Uterus (tissue), 4 donors: ENCODE data around the gene CD72. TPM values are rescaled to one million over a fixed set of nuclear protein-coding genes. Genes with fewer than 3 reads are reported as not detected.

Source experiments
- DNase-seq, 2 donors: peaks; one replicate each; pipeline ENCODE4 v3.0.0-alpha.2; 2019 to 2020
- H3K27ac ChIP-seq, 2 donors: fragments of 200-600 bp; sonication (generic); 1 replicate in 1 of 2; 2 replicates in 1 of 2; pipeline ENCODE4 v1.5.1; 2016 to 2018
- H3K27me3 ChIP-seq, 2 donors: fragments of 200-600 bp; sonication (generic); one replicate each; pipeline ENCODE4 v1.5.1; 2018 to 2019; ENCODE audit warnings: control low read depth in 1 of 2
- H3K36me3 ChIP-seq, 2 donors: fragments of 200-600 bp; sonication (generic); one replicate each; pipeline ENCODE4 v1.5.1; 2019; ENCODE audit warnings: control low read depth in 1 of 2
- H3K4me1 ChIP-seq, 2 donors: fragments of 200-600 bp; sonication (generic); one replicate each; pipeline ENCODE4 v1.5.1; 2018 to 2019; ENCODE audit warnings: control low read depth in 1 of 2
- H3K4me3 ChIP-seq, 2 donors: fragments of 200-600 bp; sonication (generic); 1 replicate in 1 of 2; 2 replicates in 1 of 2; pipeline ENCODE4 v1.5.1; 2018 to 2019; ENCODE audit warnings: mild to moderate bottlenecking in 1 of 2
- H3K9me3 ChIP-seq, 2 donors: fragments of 200-600 bp; sonication (generic); one replicate each; pipeline ENCODE4 v1.5.1; 2019; ENCODE audit warnings: control low read depth in 1 of 2
- CTCF ChIP-seq, 4 experiments: fragments of 200-600 bp in 2 of 4; fragments of 450-650 bp in 2 of 4; sonication (generic) in 2 of 4; IDR thresholded peaks; one replicate each; pipeline ENCODE4 v1.5.1; 2016 to 2019; ENCODE audit warnings: antibody characterized with exemption in 4 of 4, mild to moderate bottlenecking in 2 of 4, moderate library complexity in 1 of 4
- POLR2A ChIP-seq, 2 donors: fragments of 450-650 bp; IDR thresholded peaks; one replicate each; pipeline ENCODE4 v1.6.1; 2016; ENCODE audit warnings: antibody characterized with exemption in 2 of 2, mild to moderate bottlenecking in 1 of 2, moderate library complexity in 1 of 2
- intact Hi-C: fragments of 100-400 bp; cut with DNase I; formaldehyde crosslinking; loops from one replicate; pipeline ENCODE4 v1.15.1; 2023; ENCODE audit warnings: low total_unique reads
- total RNA-seq, 4 donors: library from RNA; depleted of rRNA in 3 of 4; stranded (reverse); fragments of >200 nt in 3 of 4; gene quantifications; one replicate each; pipeline versions ENCODE4 v1.1.0 to v1.2.4, GENCODE V29; 2014 to 2023
- donor health status: DM: yes; HTN: yes; CAD: no.

The CD72 gene
- total RNA-seq, 4 donors from 2014 or later: 2.8 to 3.0 TPM; not detected in 2

GRCh38 chr9:35656831-35657545 lies 38.8 kb upstream of the CD72 start:
- Histone ChIP-seq H3K36me3 (no peaks in the 10 kb centered on the region), H3K27me3 (no peaks in the 10 kb centered on the region), H3K9me3 (no peaks in the 10 kb centered on the region), H3K4me3 (peak overlapping the region; percentile 31 to 100), H3K4me1 (peaks cover 0 to 6% of the 10 kb centered on the region in 2 donors), H3K27ac (peak overlapping the region; percentile 96 to 99)
- TF ChIP-seq POLR2A (IDR thresholded peaks at IDR 0.05) (no peak), CTCF (IDR thresholded peaks at IDR 0.05) (no peak)
- intact Hi-C loops: loop anchor here (5.0 kb wide), 1 partner anchor 75 kb away; the partner anchor contains the start of genes CREB3 and TLN1
- DNase-seq: peak in 1 of 2 donors; percentile 33

- TF ChIP-seq POLR2A (IDR thresholded peaks at IDR 0.05) (no peak), CTCF (IDR thresholded peaks at IDR 0.05) (no peak)
- intact Hi-C loops: loop anchor here (5.0 kb wide), 1 partner anchor 76 kb away; the partner anchor contains the start of genes CREB3 and TLN1
- no peaks in the 10 kb centered on the region for H3K36me3 ChIP-seq
- H3K27ac ChIP-seq: peak overlapping the region; percentile 96 to 99
- no peaks in the 10 kb centered on the region for H3K9me3 ChIP-seq
- peaks cover 0 to 6% of the 10 kb centered on the region in 2 donors for H3K4me1 ChIP-seq
- H3K4me3 ChIP-seq: no peak overlapping the region
- DNase-seq: no peak
- no peaks in the 10 kb centered on the region for H3K27me3 ChIP-seq
Observed at GRCh38 chr9:35656348-35656747, 38.1 kb upstream of the CD72 start.

- DNase-seq: peak in 1 of 2 donors; percentile 0
- no peaks in the 10 kb centered on the region for H3K36me3 ChIP-seq
- intact Hi-C loops: no loop called here
- TF ChIP-seq CTCF (IDR thresholded peaks at IDR 0.05) (no peak), POLR2A (IDR thresholded peaks at IDR 0.05) (no peak)
- H3K9me3 ChIP-seq: no peaks in the 10 kb centered on the region
- H3K4me1 ChIP-seq: no peaks in the 10 kb centered on the region
- no peak overlapping the region for H3K27ac ChIP-seq
- H3K27me3 ChIP-seq: no peaks in the 10 kb centered on the region
- no peak overlapping the region for H3K4me3 ChIP-seq
Observed at GRCh38 chr9:35653611-35654010, 35.4 kb upstream of the CD72 start.

GRCh38 chr9:35652829-35653209 lies 34.6 kb upstream of the CD72 start:
- Histone ChIP-seq H3K4me3 (no peak overlapping the region), H3K27ac (no peak overlapping the region), H3K9me3 (no peaks in the 10 kb centered on the region), H3K27me3 (no peaks in the 10 kb centered on the region), H3K4me1 (no peaks in the 10 kb centered on the region), H3K36me3 (no peaks in the 10 kb centered on the region)
- intact Hi-C loops: no loop called here
- no peak for TF ChIP-seq POLR2A (IDR thresholded peaks at IDR 0.05)
- no peak for TF ChIP-seq CTCF (IDR thresholded peaks at IDR 0.05)
- DNase-seq: no peak

GRCh38 chr9:35651956-35652828 lies 34.0 kb upstream of the CD72 start:
- intact Hi-C loops: no loop called here
- no peak for TF ChIP-seq POLR2A (IDR thresholded peaks at IDR 0.05)
- TF ChIP-seq CTCF (IDR thresholded peaks at IDR 0.05): no peak
- no peak overlapping the region for H3K27ac ChIP-seq

More at GRCh38 chr9:35651956-35652828, 34.0 kb upstream of the CD72 start:
- H3K36me3 ChIP-seq: no peaks in the 10 kb centered on the region
- no peaks in the 10 kb centered on the region for H3K27me3 ChIP-seq
- H3K9me3 ChIP-seq: no peaks in the 10 kb centered on the region
- H3K4me3 ChIP-seq: no peak overlapping the region
- DNase-seq: no peak
- no peaks in the 10 kb centered on the region for H3K4me1 ChIP-seq
